Measurements from ENCODE around the gene ZBTB45.
"Not testable (repeated sequence)": the region's sequence is repeated elsewhere in the genome, so short reads cannot be mapped to it uniquely, and the experiment has no call there.

The ZBTB45 gene

GRCh38 chr19:58509731-58510083, 9.9 kb downstream of the ZBTB45 start:
- DNase-seq, result no peak

GRCh38 chr19:58507602-58508223, 11.9 kb downstream of the ZBTB45 start:
- DNase-seq, result not testable (repeated sequence)

- DNase-seq, result no peak
Measured at GRCh38 chr19:58500242-58500641, 19.4 kb downstream of the ZBTB45 start.

GRCh38 chr19:58499021-58499927, 20.3 kb downstream of the ZBTB45 start:
- DNase-seq, result peak; percentile 97

GRCh38 chr19:58498316-58499020, 21.1 kb downstream of the ZBTB45 start:
- no peak for DNase-seq

GRCh38 chr19:58497634-58498170, 21.9 kb downstream of the ZBTB45 start:
- DNase-seq, result no peak

- DNase-seq, result no peak
Measured at GRCh38 chr19:58492265-58492664, 27.3 kb downstream of the ZBTB45 start.

GRCh38 chr19:58491393-58491792, 28.2 kb downstream of the ZBTB45 start:
- no peak for DNase-seq

GRCh38 chr19:58484349-58484748, 35.3 kb downstream of the ZBTB45 start:
- not testable (repeated sequence) for DNase-seq

GRCh38 chr19:58483776-58484175, 35.8 kb downstream of the ZBTB45 start:
- no peak for DNase-seq

- DNase-seq, result no peak
Measured at GRCh38 chr19:58482372-58482771, 37.2 kb downstream of the ZBTB45 start.

- DNase-seq, result no peak
Measured at GRCh38 chr19:58480831-58481230, 38.8 kb downstream of the ZBTB45 start.

- DNase-seq, result no peak
Measured at GRCh38 chr19:58480481-58480830, 39.2 kb downstream of the ZBTB45 start.

GRCh38 chr19:58479736-58480480, 39.7 kb downstream of the ZBTB45 start:
- no peak for DNase-seq

- DNase-seq, result no peak
Measured at GRCh38 chr19:58479303-58479702, 40.3 kb downstream of the ZBTB45 start.

GRCh38 chr19:58477871-58478270, 41.7 kb downstream of the ZBTB45 start:
- DNase-seq, result no peak

- DNase-seq, result no peak
Measured at GRCh38 chr19:58477130-58477529, 42.5 kb downstream of the ZBTB45 start.

- no peak for DNase-seq
Measured at GRCh38 chr19:58476498-58477015, 43.1 kb downstream of the ZBTB45 start.

- DNase-seq, result peak; percentile 96
Measured at GRCh38 chr19:58475714-58476497, 43.7 kb downstream of the ZBTB45 start, which contains the start of gene ZNF446. ZNF446 (plus strand) TSS chr19:58476352; CDS start chr19:58477219, 867 bp downstream.

GRCh38 chr19:58474997-58475713, 44.5 kb downstream of the ZBTB45 start:
- DNase-seq, result no peak
